PFSK-1 (cell line): ENCODE results near the gene TUBGCP5.

Experiments
- FOXP2 ChIP-seq: optimal IDR thresholded peaks from 2 replicates; pipeline ENCODE3; 2011; ENCODE audit warnings: borderline replicate concordance, control low read depth, inconsistent platforms; ENCODE audit not compliant: insufficient read depth; ENCODE audit errors: extremely low read length, extremely low read depth
- POLR2AphosphoS5 ChIP-seq: IDR thresholded peaks from 2 replicates; pipeline ENCODE4 v1.6.1; 2012; ENCODE audit warnings: low read depth, mild to moderate bottlenecking, control low read depth, low read length, moderate library complexity
- SIN3A ChIP-seq: IDR thresholded peaks from 2 replicates; pipeline ENCODE4 v1.6.1; 2012; ENCODE audit warnings: mild to moderate bottlenecking, low read length, moderate library complexity, borderline replicate concordance; ENCODE audit not compliant: insufficient read depth
- TAF1 ChIP-seq: IDR thresholded peaks from 2 replicates; pipeline ENCODE4 v1.6.1; 2012; ENCODE audit warnings: low read length, control low read depth, borderline replicate concordance; ENCODE audit not compliant: insufficient read depth
- TF ChIP-seq, protein P1 (sequence below), 2 experiments: IDR thresholded peaks; 2 replicates each; pipeline versions ENCODE4 v1.6.1 to v1.8.0; 2011 to 2012; ENCODE audit warnings: low read depth in 2 of 2, low read length in 2 of 2, control low read depth in 1 of 2, inconsistent platforms in 1 of 2, mild to moderate bottlenecking in 1 of 2, moderate library complexity in 1 of 2; ENCODE audit not compliant: insufficient read depth in 1 of 2

DNA sequence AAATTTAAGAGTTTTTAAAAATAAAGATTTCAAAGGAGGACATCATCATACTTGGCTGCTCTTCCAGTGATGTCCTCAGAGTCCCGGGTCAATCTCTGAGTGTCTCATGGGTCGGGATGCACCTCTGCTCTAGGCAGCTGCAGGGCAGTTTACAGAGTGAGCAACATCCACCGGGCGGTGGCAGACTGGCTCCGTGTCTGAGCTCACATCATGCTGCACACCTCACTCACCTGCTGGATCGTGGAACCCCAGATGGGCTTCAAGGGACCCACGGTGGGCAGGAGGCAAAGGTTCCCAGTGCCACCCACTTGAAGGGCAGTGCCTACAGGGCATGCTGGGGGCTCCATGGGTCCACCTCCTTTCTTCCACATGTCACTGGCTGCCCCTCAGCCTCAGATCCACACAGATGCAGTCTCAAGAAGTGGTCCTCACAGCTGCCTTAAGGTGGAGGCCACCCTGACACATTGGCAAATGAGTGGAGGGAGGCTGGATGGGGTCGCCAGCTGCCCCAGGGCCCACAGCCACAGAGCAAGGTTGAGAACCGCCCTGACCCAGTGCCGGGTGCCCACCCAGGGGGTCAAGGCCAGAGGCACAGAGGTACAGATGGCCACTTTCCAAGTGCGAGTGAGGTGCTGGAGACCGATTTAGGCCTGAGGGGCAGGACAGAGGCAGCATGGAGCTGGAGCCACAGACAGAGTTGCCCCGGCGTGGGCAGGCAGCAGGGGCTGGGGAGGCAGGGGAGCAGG is 84.4 kb downstream of the TUBGCP5 start:
- TF ChIP-seq SIN3A = no peak
- TF ChIP-seq POLR2AphosphoS5 = no peak
- TF ChIP-seq, protein P1, sequence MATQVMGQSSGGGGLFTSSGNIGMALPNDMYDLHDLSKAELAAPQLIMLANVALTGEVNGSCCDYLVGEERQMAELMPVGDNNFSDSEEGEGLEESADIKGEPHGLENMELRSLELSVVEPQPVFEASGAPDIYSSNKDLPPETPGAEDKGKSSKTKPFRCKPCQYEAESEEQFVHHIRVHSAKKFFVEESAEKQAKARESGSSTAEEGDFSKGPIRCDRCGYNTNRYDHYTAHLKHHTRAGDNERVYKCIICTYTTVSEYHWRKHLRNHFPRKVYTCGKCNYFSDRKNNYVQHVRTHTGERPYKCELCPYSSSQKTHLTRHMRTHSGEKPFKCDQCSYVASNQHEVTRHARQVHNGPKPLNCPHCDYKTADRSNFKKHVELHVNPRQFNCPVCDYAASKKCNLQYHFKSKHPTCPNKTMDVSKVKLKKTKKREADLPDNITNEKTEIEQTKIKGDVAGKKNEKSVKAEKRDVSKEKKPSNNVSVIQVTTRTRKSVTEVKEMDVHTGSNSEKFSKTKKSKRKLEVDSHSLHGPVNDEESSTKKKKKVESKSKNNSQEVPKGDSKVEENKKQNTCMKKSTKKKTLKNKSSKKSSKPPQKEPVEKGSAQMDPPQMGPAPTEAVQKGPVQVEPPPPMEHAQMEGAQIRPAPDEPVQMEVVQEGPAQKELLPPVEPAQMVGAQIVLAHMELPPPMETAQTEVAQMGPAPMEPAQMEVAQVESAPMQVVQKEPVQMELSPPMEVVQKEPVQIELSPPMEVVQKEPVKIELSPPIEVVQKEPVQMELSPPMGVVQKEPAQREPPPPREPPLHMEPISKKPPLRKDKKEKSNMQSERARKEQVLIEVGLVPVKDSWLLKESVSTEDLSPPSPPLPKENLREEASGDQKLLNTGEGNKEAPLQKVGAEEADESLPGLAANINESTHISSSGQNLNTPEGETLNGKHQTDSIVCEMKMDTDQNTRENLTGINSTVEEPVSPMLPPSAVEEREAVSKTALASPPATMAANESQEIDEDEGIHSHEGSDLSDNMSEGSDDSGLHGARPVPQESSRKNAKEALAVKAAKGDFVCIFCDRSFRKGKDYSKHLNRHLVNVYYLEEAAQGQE (IDR thresholded peaks at IDR 0.05; ENCODE audit: insufficient read depth in 1 of 2, low read depth in 2 of 2, low read length in 2 of 2) = no peak
- TF ChIP-seq FOXP2 = no peak
- no peak for TF ChIP-seq TAF1
